Measurements from ENCODE around the gene MYO3A.

MYO3A gene

DNA sequence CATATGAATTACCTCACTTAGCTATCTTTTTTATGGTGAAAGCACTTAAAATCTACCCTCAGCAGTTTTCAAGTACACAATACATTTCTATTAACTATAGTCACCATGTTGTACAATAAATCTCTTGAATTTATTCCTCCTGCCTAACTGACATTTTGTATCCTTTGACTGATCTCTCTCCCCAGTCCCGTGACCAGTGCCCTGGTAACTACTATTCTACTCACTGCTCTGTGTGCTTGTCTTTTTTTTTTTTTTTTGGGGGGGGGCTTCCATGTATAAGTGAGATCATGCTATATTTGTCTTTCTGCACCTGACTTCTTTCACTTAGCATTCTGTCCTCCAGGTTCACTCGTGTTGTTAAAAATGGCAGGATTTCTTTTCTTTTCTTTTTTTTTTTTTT, 271.2 kb downstream of the MYO3A start:
- H3K9me3 ChIP-seq (ENCODE audit: insufficient read depth, low read length): no peaks in the 10 kb centered on the region
- no peaks in the 10 kb centered on the region for H4K20me1 ChIP-seq (ENCODE audit: low read depth, low read length)
- H3K4me3 ChIP-seq (ENCODE audit: insufficient read depth, low read length, poor library complexity, severe bottlenecking): no peak overlapping the region
- no peak overlapping the region for H3K4me2 ChIP-seq (ENCODE audit: low read depth, low read length, poor library complexity, severe bottlenecking)
- no peaks in the 10 kb centered on the region for H3K9me2 ChIP-seq (replicated peaks; ENCODE audit: insufficient read depth, low read length)
- no peaks in the 10 kb centered on the region for H3K36me3 ChIP-seq (ENCODE audit: low read length)
- H3K79me2 ChIP-seq (ENCODE audit: insufficient read depth, low read length): no peaks in the 10 kb centered on the region
- no peaks in the 10 kb centered on the region for H3K27me3 ChIP-seq (ENCODE audit: low read length)
- no peak overlapping the region for H2AFZ ChIP-seq (ENCODE audit: low read depth, low read length, severe bottlenecking)
- no peak overlapping the region for H3K27ac ChIP-seq (ENCODE audit: low read depth, low read length)
- H3K9ac ChIP-seq (ENCODE audit: low read length): no peak overlapping the region
- TF ChIP-seq EZH2phosphoT487 (conservative IDR thresholded peaks at IDR 0.05; ENCODE audit: low read length): no peak
- TF ChIP-seq, protein P1, sequence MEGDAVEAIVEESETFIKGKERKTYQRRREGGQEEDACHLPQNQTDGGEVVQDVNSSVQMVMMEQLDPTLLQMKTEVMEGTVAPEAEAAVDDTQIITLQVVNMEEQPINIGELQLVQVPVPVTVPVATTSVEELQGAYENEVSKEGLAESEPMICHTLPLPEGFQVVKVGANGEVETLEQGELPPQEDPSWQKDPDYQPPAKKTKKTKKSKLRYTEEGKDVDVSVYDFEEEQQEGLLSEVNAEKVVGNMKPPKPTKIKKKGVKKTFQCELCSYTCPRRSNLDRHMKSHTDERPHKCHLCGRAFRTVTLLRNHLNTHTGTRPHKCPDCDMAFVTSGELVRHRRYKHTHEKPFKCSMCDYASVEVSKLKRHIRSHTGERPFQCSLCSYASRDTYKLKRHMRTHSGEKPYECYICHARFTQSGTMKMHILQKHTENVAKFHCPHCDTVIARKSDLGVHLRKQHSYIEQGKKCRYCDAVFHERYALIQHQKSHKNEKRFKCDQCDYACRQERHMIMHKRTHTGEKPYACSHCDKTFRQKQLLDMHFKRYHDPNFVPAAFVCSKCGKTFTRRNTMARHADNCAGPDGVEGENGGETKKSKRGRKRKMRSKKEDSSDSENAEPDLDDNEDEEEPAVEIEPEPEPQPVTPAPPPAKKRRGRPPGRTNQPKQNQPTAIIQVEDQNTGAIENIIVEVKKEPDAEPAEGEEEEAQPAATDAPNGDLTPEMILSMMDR (IDR thresholded peaks at IDR 0.05; ENCODE audit: insufficient read depth, low read length, poor library complexity, severe bottlenecking): no peak
- no peaks in the 10 kb centered on the region for H3F3A ChIP-seq (ENCODE audit: insufficient read depth)

DNA sequence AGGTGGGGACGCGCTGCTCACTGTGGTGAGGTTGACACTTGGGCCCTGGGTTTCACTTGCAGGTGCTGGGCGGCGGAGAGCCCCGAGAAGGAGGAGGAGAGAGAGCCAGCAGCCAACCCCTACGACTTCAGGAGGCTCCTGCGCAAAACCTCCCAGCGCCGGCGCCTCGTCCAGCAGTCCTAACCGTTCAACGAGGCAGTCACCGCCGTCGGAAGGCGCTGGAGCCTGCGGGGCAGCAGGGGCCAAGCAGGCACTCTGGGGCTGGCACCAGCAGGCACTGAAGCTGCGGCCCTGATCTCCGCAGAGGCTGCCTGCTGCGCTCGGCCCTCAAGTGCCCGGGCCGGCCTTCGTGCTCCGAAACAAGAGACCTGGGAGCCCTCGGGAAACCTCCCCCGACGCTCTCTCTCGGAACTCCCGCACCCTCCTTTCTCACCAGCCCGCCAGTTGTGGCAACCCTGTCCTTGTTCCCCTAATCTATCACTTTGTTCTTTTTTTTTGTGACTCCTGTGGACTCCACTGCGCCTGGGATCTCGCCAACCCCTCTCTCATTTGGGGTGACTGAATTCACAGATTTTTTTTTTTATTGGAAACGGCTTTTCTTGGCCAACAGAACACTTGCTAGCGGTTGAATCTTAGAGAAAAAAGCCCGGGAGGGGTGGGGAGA, 277.9 kb downstream of the MYO3A start:
- H3K79me2 ChIP-seq (ENCODE audit: insufficient read depth, low read length): no peaks in the 10 kb centered on the region

DNA sequence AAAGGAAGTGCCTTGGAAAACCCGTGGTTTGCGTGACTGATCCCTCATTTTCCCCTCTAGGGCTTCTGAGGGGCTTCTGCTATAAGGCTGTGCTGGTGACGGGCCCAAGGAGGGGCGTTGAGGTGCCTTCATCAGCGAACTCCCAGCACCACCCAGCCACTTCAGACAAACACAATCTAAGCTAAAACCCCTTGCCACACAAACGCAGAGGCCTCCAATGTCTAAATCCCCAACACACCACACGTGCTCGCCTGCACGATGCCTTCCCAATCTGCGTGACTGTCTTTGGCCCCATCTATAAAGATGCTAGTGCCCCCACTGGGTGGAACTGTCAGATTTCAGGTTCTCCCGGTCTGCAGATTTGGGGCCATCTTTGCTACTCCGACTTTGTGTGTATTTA, 278.5 kb downstream of the MYO3A start:
- H2AFZ ChIP-seq (ENCODE audit: low read depth, low read length, severe bottlenecking): no peak overlapping the region
- H3K36me3 ChIP-seq (ENCODE audit: low read length): no peaks in the 10 kb centered on the region
- H3F3A ChIP-seq (ENCODE audit: insufficient read depth): no peaks in the 10 kb centered on the region
- H3K4me2 ChIP-seq (ENCODE audit: low read depth, low read length, poor library complexity, severe bottlenecking): no peak overlapping the region
- H3K9me3 ChIP-seq (ENCODE audit: insufficient read depth, low read length): no peaks in the 10 kb centered on the region
- no peak overlapping the region for H3K4me3 ChIP-seq (ENCODE audit: insufficient read depth, low read length, poor library complexity, severe bottlenecking)
- H3K9me2 ChIP-seq (replicated peaks; ENCODE audit: insufficient read depth, low read length): no peaks in the 10 kb centered on the region
- H4K20me1 ChIP-seq (ENCODE audit: low read depth, low read length): no peaks in the 10 kb centered on the region
- H3K9ac ChIP-seq (ENCODE audit: low read length): no peak overlapping the region
- no peak overlapping the region for H3K27ac ChIP-seq (ENCODE audit: low read depth, low read length)
- H3K27me3 ChIP-seq (ENCODE audit: low read length): no peaks in the 10 kb centered on the region
- no peaks in the 10 kb centered on the region for H3K79me2 ChIP-seq (ENCODE audit: insufficient read depth, low read length)
- TF ChIP-seq EZH2phosphoT487 (conservative IDR thresholded peaks at IDR 0.05; ENCODE audit: low read length): no peak
- TF ChIP-seq, protein P1 (IDR thresholded peaks at IDR 0.05; ENCODE audit: insufficient read depth, low read length, poor library complexity, severe bottlenecking): no peak

More for the DNA sequence above, 277.9 kb downstream of the MYO3A start:
- Histone ChIP-seq H3K36me3 (ENCODE audit: low read length) (no peaks in the 10 kb centered on the region), H3K9me2 (replicated peaks; ENCODE audit: insufficient read depth, low read length) (no peaks in the 10 kb centered on the region), H3K27me3 (ENCODE audit: low read length) (no peaks in the 10 kb centered on the region), H4K20me1 (ENCODE audit: low read depth, low read length) (no peaks in the 10 kb centered on the region), H3K4me3 (ENCODE audit: insufficient read depth, low read length, poor library complexity, severe bottlenecking) (no peak overlapping the region), H3K27ac (ENCODE audit: low read depth, low read length) (no peak overlapping the region), H3K9me3 (ENCODE audit: insufficient read depth, low read length) (no peaks in the 10 kb centered on the region), H3K4me2 (ENCODE audit: low read depth, low read length, poor library complexity, severe bottlenecking) (no peak overlapping the region), H2AFZ (ENCODE audit: low read depth, low read length, severe bottlenecking) (no peak overlapping the region), H3F3A (ENCODE audit: insufficient read depth) (no peaks in the 10 kb centered on the region), H3K9ac (ENCODE audit: low read length) (no peak overlapping the region)
- TF ChIP-seq EZH2phosphoT487 (conservative IDR thresholded peaks at IDR 0.05; ENCODE audit: low read length): no peak
- TF ChIP-seq, protein P1 (IDR thresholded peaks at IDR 0.05; ENCODE audit: insufficient read depth, low read length, poor library complexity, severe bottlenecking): no peak

All from SU-DHL-6 (cell line).